ENCODE measurements around the gene KCNA5.

DNA sequence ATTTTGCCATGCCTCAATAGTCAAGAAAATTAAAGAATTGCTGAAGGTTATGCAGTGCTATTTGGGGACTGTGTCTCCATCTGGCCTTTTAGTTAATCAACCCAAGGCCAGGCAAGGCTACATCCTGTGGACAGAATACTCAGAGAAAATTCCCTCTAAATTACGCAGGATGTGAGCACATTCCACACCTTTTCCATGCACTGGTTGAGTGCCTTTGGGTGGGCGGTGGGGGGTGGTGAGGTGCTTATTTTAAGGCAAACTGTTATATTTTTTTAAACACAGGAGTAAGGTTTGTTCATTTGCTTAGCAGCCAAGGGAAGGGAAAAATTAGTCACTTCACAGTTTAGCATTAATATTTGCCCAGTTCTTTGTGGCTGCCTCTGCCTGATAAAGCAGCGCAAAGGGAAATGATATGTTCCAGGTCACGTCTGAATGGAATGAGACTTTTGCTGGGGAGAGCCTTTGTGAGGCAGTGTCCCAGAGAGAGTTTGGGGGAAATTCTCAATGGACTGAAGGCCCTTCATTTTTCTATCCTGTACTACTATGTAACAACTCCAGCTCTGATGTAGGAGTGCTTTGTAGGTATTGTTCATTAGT lies 17.2 kb upstream of the KCNA5 start:
- TF ChIP-seq, protein P1, sequence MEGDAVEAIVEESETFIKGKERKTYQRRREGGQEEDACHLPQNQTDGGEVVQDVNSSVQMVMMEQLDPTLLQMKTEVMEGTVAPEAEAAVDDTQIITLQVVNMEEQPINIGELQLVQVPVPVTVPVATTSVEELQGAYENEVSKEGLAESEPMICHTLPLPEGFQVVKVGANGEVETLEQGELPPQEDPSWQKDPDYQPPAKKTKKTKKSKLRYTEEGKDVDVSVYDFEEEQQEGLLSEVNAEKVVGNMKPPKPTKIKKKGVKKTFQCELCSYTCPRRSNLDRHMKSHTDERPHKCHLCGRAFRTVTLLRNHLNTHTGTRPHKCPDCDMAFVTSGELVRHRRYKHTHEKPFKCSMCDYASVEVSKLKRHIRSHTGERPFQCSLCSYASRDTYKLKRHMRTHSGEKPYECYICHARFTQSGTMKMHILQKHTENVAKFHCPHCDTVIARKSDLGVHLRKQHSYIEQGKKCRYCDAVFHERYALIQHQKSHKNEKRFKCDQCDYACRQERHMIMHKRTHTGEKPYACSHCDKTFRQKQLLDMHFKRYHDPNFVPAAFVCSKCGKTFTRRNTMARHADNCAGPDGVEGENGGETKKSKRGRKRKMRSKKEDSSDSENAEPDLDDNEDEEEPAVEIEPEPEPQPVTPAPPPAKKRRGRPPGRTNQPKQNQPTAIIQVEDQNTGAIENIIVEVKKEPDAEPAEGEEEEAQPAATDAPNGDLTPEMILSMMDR (IDR thresholded peaks at IDR 0.05), result no peak
- TF ChIP-seq POLR2A (IDR thresholded peaks at IDR 0.05) (no peak), POLR2AphosphoS5 (IDR thresholded peaks at IDR 0.05) (no peak)
